PC-3 (cell line): Measurements from ENCODE around the gene HOXD11. TPM values are rescaled to one million over a fixed set of nuclear protein-coding genes. Genes with fewer than 3 reads are reported as not detected.

Experiments used
- ATAC-seq: fragments of 200-7000 bp; cut with Tn5 transposase; 2 replicates; pipeline ENCODE4 v1.9.1; 2020; ENCODE audit warnings: mild to moderate bottlenecking, moderate library complexity
- BruUV-seq: library from RNA; stranded (reverse); fragments of 400-500 nt; replicated peaks from 2 replicates; lab custom pipeline; 2021; lab: Mats Ljungman, UMichigan
- CTCF ChIA-PET: fragments of 300-600 bp; sonication (Branson Sonifier 250); formaldehyde crosslinking; loops from one replicate; lab custom pipeline; 2022; ENCODE audit warnings: antibody characterized with exemption; lab: Charles Lee
- POLR2A ChIA-PET: fragments of 300-600 bp; sonication (Branson Sonifier 250); formaldehyde crosslinking; loops from one replicate; lab custom pipeline; 2022; ENCODE audit warnings: antibody characterized with exemption; ENCODE audit not compliant: unreplicated experiment; lab: Charles Lee
- DNase-seq: peaks from one replicate; pipeline ENCODE4 v3.0.0-alpha.2; 2015
- H2AFZ ChIP-seq: fragments of 300-600 bp; sonication (generic); 2 replicates; pipeline ENCODE4 v1.6.0; 2016; ENCODE audit warnings: antibody characterized with exemption, low read length
- H3F3A ChIP-seq: fragments of 300-600 bp; sonication (generic); one replicate; pipeline ENCODE4 v1.6.0; 2017; ENCODE audit warnings: antibody characterized with exemption, low read length, control low read depth, mild to moderate bottlenecking; ENCODE audit not compliant: unreplicated experiment
- H3K27ac ChIP-seq: fragments of 300-600 bp; sonication (generic); 2 replicates; pipeline ENCODE4 v1.5.1; 2016; ENCODE audit warnings: mild to moderate bottlenecking, low read length
- H3K27me3 ChIP-seq: fragments of 300-600 bp; sonication (generic); 2 replicates; pipeline ENCODE4 v1.6.1; 2016; ENCODE audit warnings: low read length, mixed read lengths
- H3K36me3 ChIP-seq: fragments of 300-600 bp; sonication (generic); 2 replicates; pipeline ENCODE4 v1.6.1; 2016; ENCODE audit warnings: low read depth, mixed run types, low read length, mixed read lengths
- H3K4me1 ChIP-seq: fragments of 300-600 bp; sonication (generic); 2 replicates; pipeline ENCODE4 v1.5.1; 2016; ENCODE audit warnings: low read length; ENCODE audit not compliant: insufficient read depth
- H3K4me2 ChIP-seq: fragments of 300-600 bp; sonication (generic); 2 replicates; pipeline ENCODE4 v1.6.0; 2016; ENCODE audit warnings: low read length
- H3K4me3 ChIP-seq: fragments of 300-600 bp; sonication (generic); 2 replicates; pipeline ENCODE4 v1.5.1; 2016; ENCODE audit warnings: mild to moderate bottlenecking, low read length, mixed read lengths
- H3K79me2 ChIP-seq: fragments of 300-600 bp; sonication (generic); 2 replicates; pipeline ENCODE4 v1.6.1; 2017; ENCODE audit warnings: low read length, mixed read lengths
- H3K9ac ChIP-seq: fragments of 300-600 bp; sonication (generic); 2 replicates; pipeline ENCODE4 v1.6.0; 2016; ENCODE audit warnings: mild to moderate bottlenecking, low read length
- H3K9me2 ChIP-seq: fragments of 300-600 bp; sonication (generic); replicated peaks from 2 replicates; pipeline ENCODE4 v1.6.1; 2016; ENCODE audit warnings: mixed run types, low read length, mixed read lengths
- H3K9me3 ChIP-seq: fragments of 300-600 bp; sonication (generic); 2 replicates; pipeline ENCODE4 v1.6.1; 2016; ENCODE audit warnings: low read length, mixed read lengths
- H4K20me1 ChIP-seq: fragments of 300-600 bp; sonication (generic); 2 replicates; pipeline ENCODE4 v1.6.1; 2016; ENCODE audit warnings: low read length, mixed read lengths
- CTCF ChIP-seq: fragments of 300-600 bp; sonication (generic); conservative IDR thresholded peaks from 2 replicates; pipeline ENCODE4 v1.5.1; 2017; ENCODE audit warnings: antibody characterized with exemption, low read depth, mild to moderate bottlenecking, low read length
- EZH2 ChIP-seq: fragments of 300-600 bp; sonication (generic); IDR thresholded peaks from one replicate; pipeline ENCODE4 v1.6.1; 2017; ENCODE audit warnings: antibody characterized with exemption, mild to moderate bottlenecking, low read length; ENCODE audit not compliant: unreplicated experiment
- EZH2phosphoT487 ChIP-seq: fragments of 300-600 bp; sonication (generic); IDR thresholded peaks from 2 replicates; pipeline ENCODE4 v1.6.1; 2018; ENCODE audit warnings: mild to moderate bottlenecking, antibody characterized with exemption, low read length, borderline replicate concordance
- intact Hi-C: fragments of 100-400 bp; cut with micrococcal nuclease; formaldehyde crosslinking; loops from 2 replicates; pipeline ENCODE4 v1.9.0; 2023
- total RNA-seq: library from RNA; depleted of rRNA; stranded (reverse); fragments of >200 nt; gene quantifications from 2 replicates; pipeline ENCODE4 v1.2.3, GENCODE V29; 2014

The HOXD11 gene
- total RNA-seq, 1 experiment from 2014 or later, result not detected

- no peaks in the 10 kb centered on the region for H3F3A ChIP-seq
- DNase-seq, result peak; percentile 61
- H4K20me1 ChIP-seq, result no peaks in the 10 kb centered on the region
- H3K79me2 ChIP-seq, result no peaks in the 10 kb centered on the region
- H3K4me3 ChIP-seq, result peak overlapping the region; percentile 72
- 0 out of 2 replicates have a peak overlapping the region, but pooled peaks have one; percentile 16 for H3K9ac ChIP-seq
- BruUV-seq, result no TSS peak
- no peaks in the 10 kb centered on the region for H3K9me2 ChIP-seq
- H3K27me3 ChIP-seq, result peaks cover 60% of the 10 kb centered on the region
- H3K27ac ChIP-seq, result no peak overlapping the region
- peak overlapping the region; percentile 98 for H3K4me2 ChIP-seq
- H2AFZ ChIP-seq, result peak overlapping the region; percentile 95
- no peaks in the 10 kb centered on the region for H3K36me3 ChIP-seq
- TF ChIP-seq EZH2phosphoT487, result peak; percentile 36; the same call in 1 of the 2 replicates
- peak; percentile 81 for TF ChIP-seq CTCF
- no peak for TF ChIP-seq EZH2
- ATAC-seq, result peak; percentile 82
- no peaks in the 10 kb centered on the region for H3K9me3 ChIP-seq
- intact Hi-C loops, result loop anchor here (5.0 kb wide), 2 partner anchors 86 to 246 kb away; partner anchors contain the start of gene LNPK
- CTCF ChIA-PET, result interaction anchor here (0.6 to 1.4 kb wide), 6 partner anchors 8 to 501 kb away, joined by 3 to 7 read pairs (median 4); no protein-coding TSS in a partner anchor
- peaks cover 12% of the 10 kb centered on the region for H3K4me1 ChIP-seq
- POLR2A ChIA-PET, result no interaction called here
These were observed 18.8 kb upstream of the HOXD11 start for GRCh38 chr2:176088048-176088936.

GRCh38 chr2:176088937-176089842 lies 17.9 kb upstream of the HOXD11 start:
- intact Hi-C loops, result loop anchor here (5.0 kb wide), 2 partner anchors 87 to 247 kb away; partner anchors contain the start of gene LNPK

More at GRCh38 chr2:176088937-176089842, 17.9 kb upstream of the HOXD11 start:
- DNase-seq (no peak), ATAC-seq (no peak)
- no peak overlapping the region for H3K4me3 ChIP-seq
- H3K9ac ChIP-seq, result no peak overlapping the region
- no peaks in the 10 kb centered on the region for H3F3A ChIP-seq
- H3K36me3 ChIP-seq, result no peaks in the 10 kb centered on the region
- H3K9me2 ChIP-seq, result no peaks in the 10 kb centered on the region
- ChIA-PET CTCF (interaction anchor here (0.6 to 1.4 kb wide), 3 partner anchors 88 to 399 kb away, joined by 3 to 7 read pairs (median 3); no protein-coding TSS in a partner anchor), POLR2A (no interaction called here)
- H3K4me1 ChIP-seq, result peaks cover 12% of the 10 kb centered on the region
- H3K9me3 ChIP-seq, result no peaks in the 10 kb centered on the region
- BruUV-seq, result no TSS peak
- H2AFZ ChIP-seq, result no peak overlapping the region
- H4K20me1 ChIP-seq, result no peaks in the 10 kb centered on the region
- TF ChIP-seq CTCF, result no peak
- TF ChIP-seq EZH2phosphoT487, result no peak
- TF ChIP-seq EZH2, result no peak
- peak overlapping the region; percentile 98; the same call in 1 of the 2 replicates for H3K4me2 ChIP-seq
- peaks cover 59% of the 10 kb centered on the region for H3K27me3 ChIP-seq
- H3K79me2 ChIP-seq, result no peaks in the 10 kb centered on the region
- H3K27ac ChIP-seq, result no peak overlapping the region
